Measurements from ENCODE around the gene SPATA20. TPM values are rescaled to one million over a fixed set of nuclear protein-coding genes. Genes with fewer than 3 reads are reported as not detected.

The SPATA20 gene
- 16.2 TPM for total RNA-seq

DNA sequence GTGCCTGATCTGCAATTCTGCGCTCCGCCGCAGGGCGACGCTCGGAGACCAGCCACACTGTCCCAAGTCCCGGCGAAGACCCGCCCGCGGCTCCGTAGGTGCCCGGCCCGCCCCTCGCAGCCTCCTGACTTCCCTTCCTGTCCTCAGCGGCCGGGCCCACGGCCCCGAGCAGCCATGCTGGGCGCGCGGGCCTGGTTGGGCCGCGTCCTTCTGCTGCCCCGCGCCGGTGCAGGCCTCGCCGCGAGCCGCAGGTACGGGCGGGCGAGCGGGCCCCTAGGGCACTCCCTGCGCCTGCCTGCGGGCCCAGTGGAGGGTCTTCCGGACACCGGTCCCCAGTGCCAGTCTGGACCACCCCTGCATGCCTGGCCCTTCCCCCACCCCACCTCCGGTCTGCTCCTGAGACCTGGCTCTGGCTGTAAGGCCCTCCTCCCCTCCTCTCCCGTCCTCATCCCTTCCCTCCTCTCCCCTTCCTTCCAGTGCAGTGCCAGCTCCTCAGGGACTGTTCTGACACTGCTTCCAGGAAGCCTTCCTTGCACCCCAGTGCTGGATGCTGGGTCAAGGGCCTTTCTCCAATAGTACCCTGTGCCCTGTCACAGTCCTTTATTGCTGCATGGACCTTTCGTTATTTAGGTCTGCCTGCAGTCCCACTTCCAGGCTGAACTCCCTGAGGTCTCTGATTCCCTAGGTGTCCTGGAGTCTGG is at the start of gene SPATA20:
Gene SPATA20, plus strand, starts transcription at position 140 of the 701 bp plus-strand sequence. Its CDS starts 35 bp downstream, at position 175.
- peak; percentile 69 for DNase-seq

- no peak for DNase-seq
Observed at GRCh38 chr17:50498021-50498874, 48.7 kb upstream of the SPATA20 start.

DNA sequence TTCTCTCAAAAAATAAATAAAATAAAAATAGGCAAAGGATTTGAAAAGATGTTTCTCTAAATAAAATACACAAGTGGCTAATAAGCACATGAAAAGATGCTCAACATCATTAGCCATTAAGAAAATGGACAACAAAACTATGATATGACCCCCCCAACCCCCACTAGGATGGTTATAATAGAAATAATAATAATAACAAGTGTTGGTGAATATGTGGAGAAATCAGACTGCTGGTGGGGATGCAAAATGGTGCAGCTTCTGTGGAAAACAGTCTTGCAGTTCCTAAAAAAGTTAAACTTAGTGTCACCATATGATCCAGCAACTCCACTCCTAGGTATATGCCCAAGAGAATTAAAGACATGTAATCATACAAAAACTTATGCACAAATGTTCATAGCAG is 47.7 kb upstream of the SPATA20 start:
- no peak for DNase-seq

DNA sequence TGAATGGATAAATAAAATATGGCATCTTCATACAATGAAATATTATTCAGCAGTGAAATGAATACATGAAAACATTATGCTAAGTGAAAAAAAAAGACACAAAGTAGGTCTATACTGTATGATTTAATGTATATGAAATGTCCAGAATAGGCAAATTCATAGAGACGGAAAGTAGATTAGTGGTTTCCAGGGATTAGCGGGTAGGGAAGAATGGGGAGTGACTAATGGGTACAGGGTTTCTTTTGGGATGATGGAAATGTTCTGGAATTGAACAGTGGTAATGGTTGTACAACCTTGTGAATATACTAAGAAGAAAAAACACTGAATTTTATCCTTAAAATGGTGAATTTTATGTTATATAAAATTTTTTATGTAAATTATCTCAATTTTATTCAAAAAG is 47.3 kb upstream of the SPATA20 start:
- DNase-seq = no peak

DNA sequence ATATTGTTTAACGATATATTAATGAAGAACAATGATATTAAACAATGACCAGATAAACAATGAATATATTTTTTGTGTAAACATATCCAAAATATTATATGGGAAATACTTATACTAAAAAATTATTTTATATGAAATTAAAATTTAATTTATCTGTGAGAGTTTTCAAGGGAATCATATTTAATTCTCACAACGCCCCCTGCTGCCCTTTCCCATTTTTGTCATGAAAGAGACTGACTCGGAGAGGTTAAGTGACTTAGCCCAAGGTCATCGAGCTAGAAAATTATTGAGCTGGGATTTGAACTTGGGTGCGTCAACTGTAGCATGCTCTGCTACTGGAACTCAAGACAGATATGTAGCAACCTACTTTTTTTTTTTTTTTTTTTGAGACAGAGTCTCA is 45.9 kb upstream of the SPATA20 start:
- DNase-seq = no peak

- DNase-seq = no peak
Observed at GRCh38 chr17:50502301-50502990, 44.5 kb upstream of the SPATA20 start.

GRCh38 chr17:50505591-50506130 is 41.3 kb upstream of the SPATA20 start:
- DNase-seq = no peak

GRCh38 chr17:50506298-50506697 is 40.7 kb upstream of the SPATA20 start:
- DNase-seq = no peak

GRCh38 chr17:50507871-50508572 is 39.0 kb upstream of the SPATA20 start, which contains the start of gene MYCBPAP:
MYCBPAP (plus strand) TSS chr17:50508439; CDS start chr17:50508675, 236 bp downstream.
- peak; percentile 75 for DNase-seq

- no peak for DNase-seq
Observed at GRCh38 chr17:50508573-50509460, 38.2 kb upstream of the SPATA20 start.

GRCh38 chr17:50511058-50511457 is 35.9 kb upstream of the SPATA20 start:
- no peak for DNase-seq

GRCh38 chr17:50513495-50513894 is 33.5 kb upstream of the SPATA20 start:
- DNase-seq = no peak

- DNase-seq = no peak
Observed at GRCh38 chr17:50514388-50514787, 32.6 kb upstream of the SPATA20 start.

GRCh38 chr17:50514936-50515702 is 31.9 kb upstream of the SPATA20 start:
- DNase-seq = no peak

GRCh38 chr17:50517011-50517410 is 30.0 kb upstream of the SPATA20 start:
- DNase-seq = no peak

DNA sequence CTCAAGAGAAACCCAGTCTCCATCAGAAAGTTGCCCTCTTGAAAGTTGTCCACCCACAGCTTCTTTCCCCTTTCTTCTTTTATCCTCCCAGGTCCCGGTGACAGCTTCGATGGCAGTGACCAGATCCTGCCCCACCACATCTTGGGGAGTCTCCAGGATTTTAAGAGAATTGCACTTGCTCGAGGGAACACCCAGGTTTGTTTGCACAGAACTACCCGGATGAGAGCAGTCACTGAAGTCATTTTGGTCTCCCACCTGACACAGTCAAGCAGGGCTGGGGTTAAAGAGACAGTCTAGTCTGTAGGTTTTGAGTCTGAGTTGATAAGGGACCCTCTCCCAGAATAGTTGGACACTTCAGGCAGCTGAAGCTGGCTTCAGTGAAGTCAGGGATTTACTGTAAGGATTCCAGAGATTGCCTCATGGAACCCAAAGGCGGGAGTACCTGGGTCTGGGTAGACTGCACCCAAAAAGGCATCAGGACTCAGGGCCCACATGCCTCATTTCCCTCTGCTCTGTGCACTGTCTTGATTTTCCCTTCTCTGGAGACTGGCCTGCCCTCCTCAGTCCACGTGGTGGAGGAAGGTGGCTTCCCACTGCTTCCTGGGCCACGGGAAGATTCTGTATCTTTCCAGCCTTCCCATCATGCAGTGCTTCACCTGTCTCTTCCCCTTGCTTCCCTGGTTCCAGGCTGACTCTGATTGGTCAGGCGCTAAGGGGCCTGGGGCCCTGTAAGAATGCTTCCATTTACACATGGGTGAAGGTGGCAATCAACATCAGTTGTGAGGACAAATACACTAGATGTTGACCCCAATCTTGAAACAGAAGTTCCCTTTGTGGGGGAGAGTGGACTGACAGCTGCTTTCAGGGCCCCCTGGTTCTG is 29.2 kb upstream of the SPATA20 start:
- DNase-seq = no peak

DNA sequence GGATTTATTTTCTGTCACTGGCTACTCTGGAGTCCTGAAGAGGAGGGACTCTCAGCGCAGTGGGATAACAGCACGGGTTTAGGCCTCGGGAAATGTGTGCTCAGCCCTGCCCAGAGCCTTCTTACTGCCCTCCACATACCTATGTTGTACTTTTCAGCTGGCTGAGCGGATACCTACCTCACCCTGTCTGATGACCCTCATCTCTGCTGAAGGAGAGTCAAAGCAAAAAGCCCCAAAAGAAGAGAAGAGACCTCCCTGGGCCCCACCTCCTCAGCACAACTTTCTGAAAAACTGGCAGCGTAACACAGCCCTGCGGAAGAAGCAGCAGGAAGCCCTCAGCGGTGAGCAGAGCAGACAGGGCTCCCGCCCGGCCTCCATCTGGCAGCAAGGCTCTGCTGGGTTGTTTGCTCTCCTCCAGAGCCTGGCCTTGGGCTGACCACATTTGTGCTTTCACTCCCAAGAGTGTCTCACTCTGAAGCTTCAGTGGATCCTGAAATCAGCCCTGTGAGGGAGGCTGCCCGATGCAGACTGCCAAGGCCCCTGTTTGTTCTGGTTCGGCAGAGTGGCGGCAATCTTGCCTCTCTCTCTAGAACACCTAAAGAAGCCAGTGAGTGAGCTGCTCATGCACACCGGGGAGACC is 28.5 kb upstream of the SPATA20 start:
- DNase-seq = no peak

DNA sequence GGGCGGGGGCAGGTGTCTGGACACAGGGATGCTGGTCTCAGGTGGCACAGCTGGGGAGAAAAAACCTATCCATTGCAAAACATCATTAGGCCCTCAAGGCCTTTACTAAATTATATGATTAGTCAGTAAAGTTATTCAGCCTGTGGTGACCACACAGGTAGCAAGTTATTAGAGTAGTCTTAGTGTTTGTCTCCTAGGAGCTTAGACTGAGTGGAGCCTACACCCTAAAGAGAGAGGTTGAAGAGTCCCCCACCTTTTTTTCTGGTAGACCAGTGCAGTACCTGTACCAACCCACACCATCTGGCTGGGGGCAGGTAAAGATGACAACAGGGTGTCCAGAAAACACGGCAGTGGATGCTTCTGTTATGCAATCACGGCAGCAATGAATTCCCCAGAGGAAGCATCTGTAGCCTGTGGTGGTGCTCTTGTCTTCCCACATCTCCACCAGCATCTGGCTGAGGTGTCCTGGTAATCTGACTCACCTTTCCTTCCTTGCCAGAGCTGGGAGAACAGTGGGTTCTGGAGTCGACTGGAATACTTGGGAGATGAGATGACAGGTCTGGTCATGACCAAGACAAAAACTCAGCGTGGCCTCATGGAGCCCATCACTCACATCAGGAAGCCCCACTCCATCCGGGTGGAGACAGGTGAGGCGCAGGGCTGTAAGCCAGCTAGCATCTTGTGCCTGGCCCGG is 27.7 kb upstream of the SPATA20 start:
- no peak for DNase-seq
